HepG2 (cell line): ENCODE data around the gene RAPGEF6.

Experiments
- CBX5 ChIP-seq: sonication (generic); formaldehyde crosslinking; IDR thresholded peaks from 2 replicates; pipeline ENCODE4 v1.4.0; 2020; ENCODE audit warnings: missing genetic modification reagents, borderline replicate concordance
- MZF1 ChIP-seq: sonication (generic); formaldehyde crosslinking; IDR thresholded peaks from 2 replicates; pipeline ENCODE4 v1.8.1; 2023; ENCODE audit warnings: mild to moderate bottlenecking, missing genetic modification reagents, borderline replicate concordance
- ZNF33B ChIP-seq: sonication (generic); formaldehyde crosslinking; IDR thresholded peaks from 2 replicates; pipeline ENCODE4 v1.5.1; 2020; ENCODE audit warnings: mild to moderate bottlenecking, missing genetic modification reagents

- TF ChIP-seq MZF1 (no peak), CBX5 (no peak), ZNF33B (no peak)
These were observed 26.9 kb upstream of the RAPGEF6 start for GRCh38 chr5:131661933-131662332.
